Cardiac septum (tissue), 1 donor: Measurements from ENCODE around the gene KCNK4. TPM values are rescaled to one million over a fixed set of nuclear protein-coding genes. Genes with fewer than 3 reads are reported as not detected.

ENCODE experiments used
- DNase-seq: peaks from one replicate; pipeline ENCODE4 v3.0.0-alpha.2; 2020; ENCODE audit warnings: low spot score
- intact Hi-C: fragments of 100-400 bp; cut with DNase I; formaldehyde crosslinking; loops from one replicate; pipeline ENCODE4 v1.14.0; 2022
- microRNA-seq: library from miRNA; unstranded; fragments of <30 nt; microRNA quantifications from one replicate; pipeline ENCODE4 v1.2.0, GENCODE V29; 2020
- total RNA-seq: library from RNA; stranded (reverse); fragmentation: NEBNext Ultra II Directional; extraction: Animal tissue kit (Norgen Biotek cat#: 25700); gene quantifications from one replicate; pipeline ENCODE4 v1.2.1, GENCODE V29; 2021
- donor health status: DM: no; HTN: no; CAD: no.

KCNK4 gene
- total RNA-seq, 1 donor from 2014 or later = not detected

DNA sequence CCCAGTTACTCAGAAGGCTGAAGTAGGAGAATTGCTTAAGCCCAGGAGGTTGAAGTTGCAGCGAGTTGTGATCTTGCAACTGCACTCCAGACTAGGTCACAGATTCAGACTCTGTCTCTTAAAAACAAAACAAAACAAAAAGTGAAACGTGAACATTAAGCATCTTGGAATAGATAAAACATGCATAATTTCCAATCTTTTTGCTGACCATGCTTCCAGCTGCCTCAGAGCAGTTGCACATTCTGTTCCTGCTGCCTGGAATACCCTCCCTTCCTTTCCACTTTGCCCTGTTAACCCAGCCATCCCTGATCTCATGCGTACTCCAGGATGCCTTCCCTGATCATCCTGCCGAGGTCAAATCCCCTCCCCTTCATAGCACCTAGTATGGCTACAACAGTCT is 48.2 kb downstream of the KCNK4 start:
- intact Hi-C loops = no loop called here
- DNase-seq = no peak

DNA sequence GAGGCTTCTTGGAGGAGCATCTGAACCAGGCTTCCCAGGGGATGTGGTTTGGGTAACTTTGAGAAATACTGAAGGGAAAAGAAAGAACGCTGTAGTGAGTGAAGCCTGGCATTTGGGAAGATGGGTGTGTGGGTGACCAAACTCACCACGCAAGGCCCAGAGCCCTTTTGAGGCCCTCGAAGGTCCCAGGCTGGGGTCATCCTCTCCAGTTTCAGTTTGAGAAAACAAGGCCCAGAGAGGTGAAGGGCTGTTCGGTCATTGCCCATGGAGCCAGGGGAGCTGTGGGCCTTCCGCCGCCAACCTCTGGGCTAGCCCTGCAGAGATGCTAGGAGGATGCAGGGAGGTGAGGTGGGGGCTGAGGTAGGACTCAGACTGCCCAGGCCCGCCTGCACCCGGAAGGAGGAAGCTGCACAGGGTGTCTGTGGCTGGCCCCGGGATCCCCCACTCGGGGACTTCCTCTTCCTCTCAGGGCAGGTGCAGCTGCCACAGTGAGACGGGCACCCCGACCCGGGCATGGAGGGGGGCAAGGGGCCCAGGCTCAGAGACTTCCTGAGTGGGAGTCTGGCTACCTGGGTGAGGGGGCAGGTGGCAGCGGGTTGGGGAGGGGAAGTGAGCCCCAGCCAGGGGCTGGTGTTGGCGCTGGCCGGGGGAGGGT is 48.8 kb downstream of the KCNK4 start, which contains the start of gene CCDC88B:
CCDC88B (plus strand) TSS at position 451 of the 655 bp plus-strand sequence; CDS start at position 514, 63 bp downstream.
- DNase-seq = peak; percentile 95
- intact Hi-C loops = no loop called here

- intact Hi-C loops = no loop called here
- peak; percentile 93 for DNase-seq
These were observed 49.7 kb downstream of the KCNK4 start for GRCh38 chr11:64340671-64341335.

GRCh38 chr11:64341429-64341828 is 50.3 kb downstream of the KCNK4 start:
- no peak for DNase-seq
- intact Hi-C loops = no loop called here

DNA sequence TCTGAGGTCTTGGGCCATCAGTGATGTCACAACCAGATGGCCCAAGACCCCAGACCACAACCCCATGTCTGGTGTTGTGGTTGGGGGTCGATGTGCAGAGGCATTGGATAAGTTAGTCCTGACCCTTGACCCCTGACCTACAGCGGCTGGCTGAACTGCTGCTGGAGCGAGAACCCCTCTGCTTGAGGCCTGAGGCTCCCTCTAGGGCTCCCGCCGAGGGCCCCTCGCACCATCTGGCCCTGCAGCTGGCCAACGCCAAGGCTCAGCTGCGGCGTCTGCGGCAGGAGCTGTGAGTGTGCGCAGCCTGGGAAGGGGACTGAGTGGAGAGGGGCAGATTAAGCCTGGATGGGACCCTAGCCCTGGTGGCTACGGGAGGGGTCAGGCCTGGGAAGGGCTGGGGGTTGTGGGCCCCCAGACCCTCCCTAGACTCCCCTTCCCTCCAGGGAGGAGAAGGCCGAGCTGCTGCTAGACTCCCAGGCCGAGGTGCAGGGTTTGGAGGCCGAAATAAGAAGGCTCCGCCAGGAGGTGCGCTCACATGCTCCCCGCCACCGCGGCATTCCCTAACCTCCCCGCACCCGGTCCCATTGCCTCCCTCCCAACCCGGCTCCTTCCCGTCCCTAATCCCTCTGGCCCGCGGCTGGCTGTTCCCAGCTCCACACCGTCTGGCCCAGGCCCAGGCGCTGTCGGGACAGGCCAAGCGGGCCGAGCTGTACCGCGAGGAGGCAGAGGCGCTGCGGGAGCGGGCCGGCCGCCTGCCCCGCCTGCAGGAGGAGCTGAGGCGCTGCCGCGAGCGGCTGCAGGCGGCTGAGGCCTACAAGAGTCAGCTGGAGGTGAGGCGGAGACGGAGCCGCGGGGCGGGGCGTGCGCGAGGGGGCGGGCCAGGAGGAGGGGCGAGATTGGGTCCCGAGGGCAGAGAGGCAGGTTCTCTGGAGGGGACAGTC is 51.0 kb downstream of the KCNK4 start:
- intact Hi-C loops = loop anchor here (2.0 kb wide), 1 partner anchor 23 kb away; the partner anchor contains the start of gene PRDX5
- peak; percentile 96 for DNase-seq

- intact Hi-C loops = loop anchor here (2.0 kb wide), 1 partner anchor 24 kb away; the partner anchor contains the start of gene PRDX5
- no peak for DNase-seq
These were observed 52.0 kb downstream of the KCNK4 start for GRCh38 chr11:64342869-64343745.

DNA sequence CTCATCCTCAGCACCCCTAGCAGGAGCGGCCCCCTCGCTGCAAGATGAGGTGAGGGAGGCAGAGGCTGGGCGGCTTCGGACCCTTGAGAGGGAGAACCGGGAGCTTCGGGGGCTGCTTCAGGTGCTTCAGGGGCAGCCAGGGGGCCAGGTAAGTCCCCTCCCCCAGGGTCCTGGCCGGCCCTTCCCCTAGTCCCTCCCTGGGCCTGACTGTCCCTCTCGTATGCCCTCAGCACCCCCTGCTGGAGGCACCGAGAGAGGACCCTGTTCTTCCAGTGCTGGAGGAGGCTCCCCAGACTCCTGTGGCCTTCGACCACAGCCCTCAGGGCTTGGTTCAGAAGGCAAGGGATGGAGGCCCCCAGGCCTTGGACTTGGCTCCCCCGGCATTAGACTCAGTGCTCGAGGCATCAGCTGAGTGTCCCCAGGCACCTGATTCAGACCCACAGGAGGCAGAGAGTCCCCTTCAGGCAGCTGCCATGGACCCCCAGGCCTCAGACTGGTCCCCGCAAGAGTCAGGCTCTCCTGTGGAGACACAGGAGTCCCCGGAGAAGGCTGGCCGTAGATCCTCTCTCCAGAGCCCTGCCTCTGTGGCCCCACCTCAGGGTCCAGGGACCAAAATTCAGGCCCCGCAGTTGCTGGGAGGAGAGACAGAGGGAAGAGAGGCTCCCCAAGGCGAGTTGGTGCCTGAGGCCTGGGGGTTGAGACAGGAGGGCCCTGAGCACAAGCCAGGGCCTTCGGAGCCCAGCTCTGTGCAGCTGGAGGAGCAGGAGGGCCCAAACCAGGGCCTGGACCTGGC is 52.9 kb downstream of the KCNK4 start:
- DNase-seq = no peak
- intact Hi-C loops = loop anchor here (2.0 kb wide), 1 partner anchor 25 kb away; the partner anchor contains the start of gene PRDX5

- no peak for DNase-seq
These were observed 53.7 kb downstream of the KCNK4 start for GRCh38 chr11:64344787-64345186.

DNA sequence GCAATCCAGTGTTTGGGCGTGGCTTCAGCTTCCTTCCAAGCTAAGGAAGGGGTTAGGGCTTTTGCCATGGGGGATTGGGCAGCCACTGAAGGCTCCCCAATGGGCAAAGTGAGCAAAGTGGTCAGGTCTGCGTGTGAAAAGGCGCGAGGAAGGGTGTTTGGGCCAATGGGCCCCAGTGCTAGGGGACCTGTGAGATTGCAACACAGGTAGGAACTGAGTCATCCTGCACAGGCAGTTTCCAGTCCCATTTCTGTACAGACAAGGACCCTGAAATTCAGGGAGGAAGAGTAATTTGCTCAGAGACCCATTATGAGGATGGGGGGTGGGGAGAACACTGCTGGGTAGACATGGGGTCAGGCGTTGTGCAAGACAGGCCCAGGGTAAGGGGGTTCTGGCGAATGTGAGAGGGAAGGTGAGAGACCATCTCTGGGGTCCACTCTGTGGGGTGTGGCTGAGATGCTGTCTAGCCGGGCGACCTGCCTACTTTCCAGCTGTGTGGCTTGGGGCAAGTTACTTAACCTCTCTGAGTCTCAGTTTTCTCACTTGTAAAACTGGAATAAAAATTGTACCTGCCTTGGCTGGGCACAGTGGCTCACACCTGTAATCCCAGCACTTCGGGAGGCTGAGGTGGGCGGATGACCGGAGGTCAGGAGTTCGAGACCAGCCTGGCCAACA is 56.2 kb downstream of the KCNK4 start:
- intact Hi-C loops = no loop called here
- no peak for DNase-seq

More at GRCh38 chr11:64344787-64345186, 53.7 kb downstream of the KCNK4 start:
- intact Hi-C loops = no loop called here

DNA sequence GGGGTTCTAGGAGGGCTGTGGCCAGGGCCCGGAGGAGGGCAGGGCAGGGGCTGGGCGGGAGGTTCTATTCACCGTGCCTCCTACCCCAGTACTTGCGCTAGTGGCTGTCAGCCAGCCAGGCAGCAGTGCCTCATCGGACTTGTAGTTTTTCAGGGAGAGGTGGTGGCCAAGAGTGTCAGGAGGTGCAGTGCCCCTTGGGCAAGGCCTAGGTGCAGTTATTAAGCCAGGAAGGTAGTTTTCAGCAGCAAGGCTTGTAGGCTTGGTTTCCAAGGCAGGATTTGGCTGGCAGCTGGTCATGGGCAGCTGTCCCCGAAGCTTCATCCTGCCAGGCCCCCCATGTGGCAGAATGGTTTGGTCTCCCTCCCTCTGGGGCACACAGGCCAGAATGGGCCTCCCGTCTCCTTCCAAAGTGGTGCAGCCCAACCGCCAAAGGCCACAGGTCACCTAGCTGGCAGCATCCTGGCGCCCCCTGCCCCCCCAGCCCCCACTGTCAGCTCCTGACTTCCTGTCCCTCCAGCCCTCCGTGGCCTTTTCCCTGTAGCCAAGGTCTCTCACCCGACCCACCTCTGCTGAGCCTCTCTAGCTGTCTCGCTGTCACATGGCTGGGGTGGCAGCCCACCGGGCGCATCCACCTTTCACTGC is 57.4 kb downstream of the KCNK4 start:
- intact Hi-C loops = no loop called here
- no peak for DNase-seq

DNA sequence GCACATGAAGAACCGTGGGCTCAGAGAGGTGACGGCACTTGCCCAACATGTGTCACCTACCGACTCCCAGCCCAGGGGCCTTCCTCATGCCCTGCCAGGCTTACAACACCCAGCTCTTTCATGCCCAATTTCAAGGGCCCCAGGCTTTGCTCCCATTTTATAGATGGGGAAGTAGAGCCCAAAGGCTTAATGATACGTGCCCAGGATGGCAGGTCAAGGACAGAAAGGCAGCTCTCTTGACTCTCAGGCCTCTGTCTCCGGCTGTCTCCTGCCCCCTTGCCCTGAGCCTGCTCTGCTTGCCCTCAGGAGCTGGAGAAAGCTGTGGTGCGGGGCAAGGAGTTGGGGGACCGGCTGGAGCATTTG is 57.9 kb downstream of the KCNK4 start:
- DNase-seq = no peak
- intact Hi-C loops = no loop called here

DNA sequence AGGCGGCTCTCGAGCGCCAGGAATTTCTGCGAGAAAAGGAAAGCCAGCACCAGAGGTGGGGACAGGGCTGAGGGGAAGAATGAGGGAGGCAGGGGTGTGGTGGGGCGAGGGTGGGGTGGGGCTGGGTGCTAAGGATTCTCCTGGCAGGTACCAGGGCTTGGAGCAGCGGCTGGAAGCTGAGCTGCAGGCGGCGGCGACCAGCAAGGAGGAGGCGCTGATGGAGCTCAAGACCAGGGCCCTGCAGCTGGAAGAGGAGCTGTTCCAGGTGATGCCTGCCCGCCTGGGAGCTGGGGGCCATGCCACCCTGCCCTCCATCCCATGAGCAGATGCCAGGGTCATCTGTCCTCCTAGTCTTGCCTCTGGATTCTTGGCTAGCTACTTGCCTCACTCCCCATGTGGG is 58.3 kb downstream of the KCNK4 start:
- intact Hi-C loops = no loop called here
- DNase-seq = no peak

Small RNAs within 50 kb of the gene (microRNA-seq; reads per million reads assigned to microRNA genes)
- gene MIR7155 = not detected

Other genes with a start within 250 kb of the KCNK4 start
- gene MACROD1, start 125.2 kb upstream of the KCNK4 start, total RNA-seq = 86.2 TPM
- gene STIP1, start 105.1 kb upstream of the KCNK4 start, total RNA-seq = 86.0 TPM
- 7.8 TPM for gene FERMT3, start 84.6 kb upstream of the KCNK4 start, total RNA-seq
- 49.7 TPM for gene TRPT1, start 65.1 kb upstream of the KCNK4 start, total RNA-seq
- gene NUDT22, start 65.0 kb upstream of the KCNK4 start, total RNA-seq = 75.0 TPM
- 51.9 TPM for gene DNAJC4, start 60.8 kb upstream of the KCNK4 start, total RNA-seq
- 261 TPM for gene VEGFB, start 56.7 kb upstream of the KCNK4 start, total RNA-seq
- gene FKBP2, start 50.2 kb upstream of the KCNK4 start, total RNA-seq = 57.8 TPM
- 113 TPM for gene PPP1R14B, start 44.4 kb upstream of the KCNK4 start, total RNA-seq
- gene PLCB3, start 39.8 kb upstream of the KCNK4 start, total RNA-seq = 9.6 TPM
- 45.9 TPM for gene BAD, start 6.6 kb upstream of the KCNK4 start, total RNA-seq
- gene GPR137, start 5.5 kb upstream of the KCNK4 start, total RNA-seq = 37.7 TPM
- not detected for gene CATSPERZ, start 9.1 kb downstream of the KCNK4 start, total RNA-seq
- gene ESRRA, start 14.2 kb downstream of the KCNK4 start, total RNA-seq = 116 TPM
- 75.1 TPM for gene TRMT112, start 26.3 kb downstream of the KCNK4 start, total RNA-seq
- 208 TPM for gene PRDX5, start 26.8 kb downstream of the KCNK4 start, total RNA-seq
- gene CCDC88B, start 48.9 kb downstream of the KCNK4 start, total RNA-seq = 6.3 TPM
- gene RPS6KA4, start 67.9 kb downstream of the KCNK4 start, total RNA-seq = 15.4 TPM